Large intestine (tissue), 3 donors: ENCODE data around the gene C16orf46. TPM values are rescaled to one million over a fixed set of nuclear protein-coding genes. Genes with fewer than 3 reads are reported as not detected.

Experiments
- DNase-seq, 2 donors: peaks; one replicate each; pipeline versions ENCODE4 v3.0.0 to v3.0.0-alpha.2; 2013
- H3K27ac ChIP-seq: one replicate; pipeline ENCODE4 v1.5.1; 2013; ENCODE audit warnings: low read length
- H3K27me3 ChIP-seq: 2 replicates; pipeline ENCODE4 v1.6.1; 2013; ENCODE audit warnings: low read length; ENCODE audit not compliant: control insufficient read depth, insufficient read depth
- H3K36me3 ChIP-seq: 2 replicates; pipeline ENCODE4 v1.6.1; 2013; ENCODE audit warnings: low read length; ENCODE audit not compliant: control insufficient read depth, insufficient read depth
- H3K4me1 ChIP-seq: one replicate; pipeline ENCODE4 v1.6.1; 2013; ENCODE audit warnings: low read length; ENCODE audit not compliant: control insufficient read depth, insufficient read depth
- H3K4me3 ChIP-seq: one replicate; pipeline ENCODE4 v1.5.1; 2013; ENCODE audit warnings: low read length
- H3K9me3 ChIP-seq: one replicate; pipeline ENCODE4 v1.6.1; 2013; ENCODE audit warnings: mild to moderate bottlenecking, low read depth, low read length, moderate library complexity; ENCODE audit not compliant: control insufficient read depth
- WGBS: methylation state at CpG from one replicate; pipeline ENCODE4 v1.1.5; 2013; ENCODE audit warnings: low lambda C conversion rate; ENCODE audit not compliant: insufficient coverage; 5-methylcytosine and 5-hydroxymethylcytosine counted together
- polyA plus RNA-seq: library from polyadenylated mRNA; unstranded; fragments of 120-200 nt; gene quantifications from one replicate; pipeline ENCODE4 v1.2.1, GENCODE V29; 2013

The C16orf46 gene
- polyA plus RNA-seq, 1 donor, result 0.93 TPM

DNA sequence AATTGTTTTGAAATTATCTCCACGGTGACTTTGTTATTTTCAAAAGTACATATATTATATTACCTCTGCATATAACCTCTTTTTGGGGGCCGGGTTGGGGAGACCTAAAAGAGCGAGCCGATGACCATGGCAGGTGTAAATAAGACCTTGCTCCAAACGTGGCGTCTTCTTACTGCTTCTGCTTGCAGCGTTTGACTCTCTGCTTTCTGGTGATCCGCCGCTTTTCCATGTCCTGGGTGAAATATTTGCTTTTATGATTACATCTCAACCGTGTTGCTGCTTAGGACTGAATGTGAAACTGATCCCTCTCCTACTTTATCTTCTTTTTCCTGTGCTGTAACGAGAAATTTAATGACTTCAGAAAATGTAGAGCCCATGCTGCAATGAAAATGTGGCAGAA lies 23.3 kb downstream of the C16orf46 start:
- WGBS, result 83% methylated on average over 4 of the region's 11 CpGs
- Histone ChIP-seq H3K27ac (no peak overlapping the region), H3K36me3 (no peaks in the 10 kb centered on the region), H3K27me3 (no peaks in the 10 kb centered on the region), H3K4me3 (no peak overlapping the region), H3K9me3 (peaks cover 10% of the 10 kb centered on the region), H3K4me1 (no peaks in the 10 kb centered on the region)
- DNase-seq, result no peak

DNA sequence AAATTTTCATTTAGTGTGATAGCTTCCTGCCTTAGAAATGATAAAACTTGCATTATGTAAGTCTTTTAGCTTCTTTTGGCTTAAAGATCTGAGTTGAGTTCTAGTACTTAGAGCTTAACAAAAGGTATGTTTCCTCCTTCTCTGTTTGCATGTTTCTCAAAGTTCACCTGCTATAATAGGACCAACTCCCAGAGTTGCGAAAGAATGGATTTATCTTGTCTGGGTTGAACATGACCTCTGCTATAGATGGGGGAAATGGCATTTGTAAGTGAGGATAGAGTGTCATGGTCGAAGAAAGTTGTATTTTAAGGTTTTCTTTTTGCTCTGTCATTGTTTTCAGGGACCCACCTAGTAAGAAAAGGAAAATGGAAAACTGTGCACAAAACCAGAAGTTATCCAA lies 34.2 kb downstream of the C16orf46 start:
- H3K27me3 ChIP-seq, result no peaks in the 10 kb centered on the region
- no peaks in the 10 kb centered on the region for H3K4me1 ChIP-seq
- peaks cover under 1% of the 10 kb centered on the region for H3K9me3 ChIP-seq
- WGBS, result no CpG with 5 or more reads among the region's 2 CpGs
- H3K27ac ChIP-seq, result peak overlapping the region; percentile 43
- no peak overlapping the region for H3K4me3 ChIP-seq
- peaks cover 50% of the 10 kb centered on the region for H3K36me3 ChIP-seq
- DNase-seq, result peak; percentile 32 to 60

DNA sequence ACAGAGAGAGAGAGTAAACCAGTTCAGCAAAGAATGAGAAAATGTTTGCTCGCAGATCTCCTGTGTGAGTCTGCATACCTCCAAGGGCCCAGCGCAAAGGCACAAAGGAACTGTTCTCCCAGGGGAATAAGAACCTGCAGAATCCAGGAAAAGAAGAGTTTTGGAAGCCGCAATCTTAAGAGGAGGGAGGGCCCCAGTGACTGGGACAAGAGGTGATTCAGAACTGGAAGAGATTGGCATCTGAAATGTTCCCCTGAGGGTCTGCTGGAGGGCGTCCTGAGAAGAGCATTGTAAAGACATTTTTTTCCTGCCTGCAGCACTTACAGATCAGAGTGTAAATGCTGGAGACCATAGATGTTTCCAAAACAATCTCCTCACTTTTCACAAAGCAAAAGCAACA lies 35.3 kb downstream of the C16orf46 start:
- no peaks in the 10 kb centered on the region for H3K9me3 ChIP-seq
- peaks cover 5% of the 10 kb centered on the region for H3K4me1 ChIP-seq
- H3K27ac ChIP-seq, result no peak overlapping the region
- no peak for DNase-seq
- H3K4me3 ChIP-seq, result no peak overlapping the region
- no peaks in the 10 kb centered on the region for H3K27me3 ChIP-seq
- no CpG with 5 or more reads among the region's 4 CpGs for WGBS
- peaks cover 55% of the 10 kb centered on the region for H3K36me3 ChIP-seq

DNA sequence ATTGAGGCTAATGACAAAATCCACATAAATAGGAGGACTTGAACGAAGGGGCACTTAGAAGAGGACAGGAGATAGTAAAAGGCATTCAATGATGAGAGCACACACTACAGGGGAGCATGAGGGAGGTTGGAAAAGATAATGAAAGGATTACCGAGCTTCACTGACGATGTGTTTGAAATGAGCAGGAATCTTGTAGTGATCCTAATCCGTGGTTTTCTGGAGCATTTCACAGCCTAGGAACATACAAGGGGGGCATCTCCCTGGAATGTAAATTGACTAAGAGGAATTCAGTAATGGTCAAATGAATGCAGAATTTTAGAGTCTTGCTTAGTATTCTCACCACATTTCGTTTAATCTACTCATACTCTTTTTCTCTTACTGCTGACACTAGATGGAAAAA lies 36.2 kb downstream of the C16orf46 start:
- Histone ChIP-seq H3K4me3 (no peak overlapping the region), H3K27ac (no peak overlapping the region), H3K36me3 (peaks cover 53% of the 10 kb centered on the region), H3K4me1 (peaks cover 5% of the 10 kb centered on the region), H3K27me3 (no peaks in the 10 kb centered on the region), H3K9me3 (no peaks in the 10 kb centered on the region)
- DNase-seq, result no peak
- WGBS, result 92% methylated on average over 2 of the region's 5 CpGs

DNA sequence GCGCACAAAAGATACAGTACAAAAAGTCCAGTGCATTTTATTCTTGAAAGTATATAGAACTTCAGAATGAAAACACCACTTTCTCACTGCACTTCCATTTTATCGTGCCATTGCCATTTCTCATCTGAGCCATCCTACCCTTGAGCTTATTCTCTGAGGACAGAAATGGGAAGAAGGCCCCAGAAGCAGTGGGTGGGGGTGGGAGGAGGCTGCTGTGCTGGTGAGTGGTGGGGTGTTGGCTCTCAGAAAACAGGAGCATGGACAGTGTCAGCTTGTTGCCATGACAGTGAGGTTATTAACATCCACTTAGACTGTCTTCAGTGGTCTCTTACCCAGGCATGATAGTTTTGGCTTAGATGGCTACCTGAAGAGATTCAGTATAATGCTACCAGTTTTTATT lies 36.9 kb downstream of the C16orf46 start:
- peaks cover 8% of the 10 kb centered on the region for H3K4me1 ChIP-seq
- no peaks in the 10 kb centered on the region for H3K27me3 ChIP-seq
- no peaks in the 10 kb centered on the region for H3K9me3 ChIP-seq
- peaks cover 50% of the 10 kb centered on the region for H3K36me3 ChIP-seq
- H3K27ac ChIP-seq, result no peak overlapping the region
- DNase-seq, result no peak
- WGBS, result 100% methylated on average over 1 of the region's 2 CpGs
- H3K4me3 ChIP-seq, result no peak overlapping the region

DNA sequence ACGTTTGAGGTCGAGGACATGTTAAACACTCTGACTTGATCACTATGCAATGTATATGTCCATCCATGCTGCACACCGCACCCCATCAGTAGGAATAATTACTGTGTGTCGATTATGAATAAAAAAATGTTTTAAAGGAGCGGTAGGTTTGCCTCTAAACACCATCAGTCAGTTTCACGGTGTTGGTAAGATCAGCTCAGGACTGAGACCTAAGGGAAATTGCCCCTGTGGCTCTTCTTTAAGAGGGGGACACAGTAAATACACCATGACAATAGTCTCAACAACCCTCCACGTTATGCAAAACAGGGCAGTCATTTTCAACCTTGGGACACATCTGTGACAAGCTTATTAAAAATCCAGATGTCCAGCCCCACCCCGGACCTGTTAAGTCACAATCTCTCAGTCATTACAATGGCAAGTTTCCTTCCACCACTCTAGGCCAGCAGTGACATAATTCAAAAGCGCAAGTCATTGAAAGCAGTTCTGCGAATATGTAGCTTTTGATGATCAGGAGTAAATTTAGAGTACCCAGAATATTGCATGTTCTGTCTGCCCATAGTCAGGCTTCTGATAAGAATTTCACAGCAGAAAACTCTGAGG lies 40.2 kb downstream of the C16orf46 start:
- Histone ChIP-seq H3K4me3 (peak overlapping the region; percentile 57), H3K9me3 (no peaks in the 10 kb centered on the region), H3K27me3 (no peaks in the 10 kb centered on the region), H3K36me3 (peaks cover 24% of the 10 kb centered on the region), H3K4me1 (peaks cover 8% of the 10 kb centered on the region), H3K27ac (peak overlapping the region; percentile 16)
- peak; percentile 6 to 28 for DNase-seq
- WGBS, result 15% methylated on average over 4 of the region's 10 CpGs

DNA sequence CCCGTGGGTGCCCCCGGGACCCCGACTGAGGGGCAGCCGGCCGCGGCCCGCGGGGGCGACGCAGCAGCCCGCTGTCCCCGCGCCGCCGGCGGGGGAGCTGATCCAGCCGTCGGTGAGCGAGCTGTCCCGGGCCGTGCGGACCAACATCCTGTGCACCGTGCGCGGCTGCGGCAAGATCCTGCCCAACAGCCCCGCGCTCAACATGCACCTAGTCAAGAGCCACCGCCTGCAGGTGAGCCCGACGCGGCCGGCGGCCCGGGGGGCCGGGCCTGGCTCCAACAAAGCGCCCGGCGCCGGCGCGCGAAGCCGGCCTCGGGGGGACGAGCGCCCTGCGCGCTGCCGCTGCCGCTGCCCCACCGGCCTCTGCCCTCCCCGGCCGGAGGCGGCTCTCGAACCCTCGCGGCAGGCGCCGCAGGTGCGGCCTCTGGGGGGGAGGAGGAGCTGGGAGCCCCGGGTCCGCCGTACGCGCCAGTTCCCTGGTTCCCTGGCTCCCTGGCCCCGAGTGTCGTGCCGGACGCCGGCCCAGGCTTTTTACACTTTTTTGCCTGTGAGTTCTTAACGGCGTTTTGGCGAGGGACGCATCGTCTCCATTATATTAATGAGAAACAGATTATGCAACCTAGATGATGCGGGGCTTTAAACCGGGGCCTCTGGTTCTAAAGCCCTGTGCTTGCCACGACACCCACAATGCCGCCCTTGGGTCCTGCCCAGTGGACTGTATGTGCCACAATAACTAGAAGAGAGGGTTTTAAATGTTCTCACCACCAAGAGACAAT lies 40.9 kb downstream of the C16orf46 start:
- Histone ChIP-seq H3K27ac (peak overlapping the region; percentile 16), H3K36me3 (peaks cover 17% of the 10 kb centered on the region), H3K9me3 (no peaks in the 10 kb centered on the region), H3K4me3 (peak overlapping the region; percentile 57), H3K27me3 (no peaks in the 10 kb centered on the region), H3K4me1 (peaks cover 8% of the 10 kb centered on the region)
- no CpG with 5 or more reads among the region's 80 CpGs for WGBS
- DNase-seq, result peak; percentile 20 to 59

DNA sequence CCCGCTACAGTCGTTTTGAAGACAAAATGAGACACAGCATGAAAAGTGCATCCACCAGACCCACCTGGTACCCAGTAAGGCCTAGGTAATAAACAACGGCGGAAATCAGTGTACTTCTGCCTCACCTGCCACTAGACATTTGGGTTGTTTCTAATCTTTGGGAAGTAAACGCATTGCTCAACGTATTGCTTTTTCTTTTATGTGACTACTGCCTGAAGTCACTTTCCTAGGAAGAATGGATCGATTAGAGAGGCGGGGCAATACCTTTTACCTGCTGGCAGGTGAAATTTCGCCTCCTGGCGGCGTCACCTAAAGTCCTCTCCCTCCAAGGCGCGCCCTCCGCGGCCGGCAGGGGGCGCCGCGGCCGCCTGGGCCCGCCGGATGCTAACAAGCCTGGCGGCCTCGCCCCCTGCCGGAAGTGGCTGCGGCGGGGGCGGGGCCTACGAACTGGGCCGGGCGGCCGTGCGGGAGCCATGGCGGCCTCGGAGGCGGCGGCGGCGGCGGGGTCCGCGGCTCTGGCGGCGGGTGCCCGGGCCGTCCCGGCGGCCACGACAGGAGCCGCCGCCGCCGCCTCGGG lies 41.6 kb downstream of the C16orf46 start, which contains the start of gene ATMIN:
ATMIN (plus strand) TSS at position 445 of the 577 bp plus-strand sequence; CDS start at position 474, 29 bp downstream.
- Histone ChIP-seq H3K4me1 (peaks cover 8% of the 10 kb centered on the region), H3K36me3 (peaks cover 13% of the 10 kb centered on the region), H3K4me3 (peak within 1 kb of the TSS; percentile 57), H3K27ac (peak within 1 kb of the TSS; percentile 16), H3K27me3 (no peaks in the 10 kb centered on the region), H3K9me3 (no peaks in the 10 kb centered on the region)
- WGBS, result 47% methylated on average over 3 of the region's 54 CpGs
- peak; percentile 84 to 93 for DNase-seq

DNA sequence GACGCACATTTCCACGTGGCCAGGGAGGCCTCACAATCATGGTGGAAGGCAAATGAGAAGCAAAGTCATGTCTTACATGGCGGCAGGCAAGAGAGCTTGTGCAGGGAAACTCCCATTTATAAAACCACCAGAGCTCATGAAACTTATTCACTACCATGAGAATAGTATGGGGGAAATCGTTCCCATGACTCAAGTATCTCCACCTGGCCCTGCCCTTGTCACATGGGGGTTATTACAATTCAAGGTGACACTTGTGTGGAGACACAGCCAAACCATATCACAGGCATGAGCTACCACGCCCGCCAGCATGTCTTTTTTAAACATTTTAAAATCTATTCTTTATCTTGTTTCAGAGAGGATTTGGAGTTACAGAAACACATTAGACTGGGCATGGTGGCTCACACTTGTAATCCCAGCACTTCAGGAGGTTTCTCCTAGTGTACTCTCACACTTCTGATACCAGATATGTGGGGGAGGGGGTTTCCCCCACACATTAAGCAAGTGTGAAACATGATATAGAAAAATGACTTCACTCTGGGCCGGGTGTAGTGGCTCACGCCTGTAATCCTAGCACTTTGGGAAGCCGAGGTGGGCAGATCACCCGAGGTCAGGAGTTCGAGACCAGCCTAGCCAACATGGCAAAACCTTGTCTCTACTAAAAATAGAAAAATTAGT lies 47.0 kb downstream of the C16orf46 start:
- no CpG with 5 or more reads among the region's 11 CpGs for WGBS
- no peak for DNase-seq
- H3K4me1 ChIP-seq, result no peaks in the 10 kb centered on the region

DNA sequence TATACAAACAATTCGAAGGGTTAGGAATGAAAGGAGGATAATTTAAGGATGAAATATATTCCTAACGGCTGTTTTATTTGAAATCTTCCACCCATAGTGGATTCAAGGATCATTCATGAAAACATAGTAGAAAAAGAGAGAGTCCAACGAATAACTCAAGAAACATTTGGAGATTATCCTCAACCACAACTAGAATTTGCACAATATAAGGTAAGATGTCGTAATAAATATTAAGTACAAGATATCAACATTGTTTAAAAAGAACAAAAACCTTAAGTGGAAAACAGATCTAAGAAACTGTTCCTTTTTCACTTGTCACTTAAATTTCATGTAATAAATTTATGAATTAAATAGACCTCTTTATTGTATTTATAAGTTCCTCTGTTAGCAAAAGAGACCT lies 50.6 kb downstream of the C16orf46 start:
- H3K36me3 ChIP-seq, result peaks cover 9% of the 10 kb centered on the region

More for the DNA sequence above, 47.0 kb downstream of the C16orf46 start:
- Histone ChIP-seq H3K4me3 (no peak overlapping the region), H3K9me3 (no peaks in the 10 kb centered on the region), H3K27me3 (no peaks in the 10 kb centered on the region), H3K36me3 (peaks cover 7% of the 10 kb centered on the region), H3K27ac (no peak overlapping the region)

More for the DNA sequence above, 50.6 kb downstream of the C16orf46 start:
- H3K27me3 ChIP-seq, result no peaks in the 10 kb centered on the region
- no peaks in the 10 kb centered on the region for H3K4me1 ChIP-seq
- H3K9me3 ChIP-seq, result no peaks in the 10 kb centered on the region
- 83% methylated on average over 1 of the region's 4 CpGs for WGBS
- DNase-seq, result no peak
- H3K4me3 ChIP-seq, result no peak overlapping the region
- H3K27ac ChIP-seq, result no peak overlapping the region
